HL-60 (cell line): Measurements from ENCODE around the gene FYN.

Source experiments
- TF ChIP-seq, protein P1 (sequence below): IDR thresholded peaks from one replicate; pipeline ENCODE4 v1.5.1; 2011; ENCODE audit warnings: low read length, control low read depth, inconsistent platforms; ENCODE audit not compliant: insufficient read depth
- TF ChIP-seq, protein P2 (sequence below): IDR thresholded peaks from 2 replicates; pipeline ENCODE4 v1.6.1; 2012; ENCODE audit warnings: low read depth; ENCODE audit not compliant: insufficient replicate concordance

DNA sequence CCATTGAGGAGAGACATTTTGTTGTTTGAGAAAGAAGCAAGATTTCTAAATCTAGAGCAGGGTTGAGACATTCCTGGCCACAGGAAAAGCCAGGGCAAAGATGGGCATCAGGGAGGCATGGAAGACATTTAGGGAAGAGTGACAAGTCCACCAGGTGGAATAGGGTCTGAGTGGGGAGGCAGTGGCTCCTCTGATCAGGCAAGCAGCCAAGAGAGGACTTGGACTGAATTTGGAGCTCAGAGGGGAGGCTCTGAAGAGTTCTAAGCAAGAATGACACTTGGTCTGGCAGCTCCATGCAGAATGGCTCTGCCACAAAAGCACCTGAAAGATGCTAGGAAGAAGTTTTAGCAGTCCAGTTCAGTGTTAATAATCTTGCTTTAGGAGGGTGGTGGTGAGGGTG, 120.8 kb downstream of the FYN start:
- TF ChIP-seq, protein P1, sequence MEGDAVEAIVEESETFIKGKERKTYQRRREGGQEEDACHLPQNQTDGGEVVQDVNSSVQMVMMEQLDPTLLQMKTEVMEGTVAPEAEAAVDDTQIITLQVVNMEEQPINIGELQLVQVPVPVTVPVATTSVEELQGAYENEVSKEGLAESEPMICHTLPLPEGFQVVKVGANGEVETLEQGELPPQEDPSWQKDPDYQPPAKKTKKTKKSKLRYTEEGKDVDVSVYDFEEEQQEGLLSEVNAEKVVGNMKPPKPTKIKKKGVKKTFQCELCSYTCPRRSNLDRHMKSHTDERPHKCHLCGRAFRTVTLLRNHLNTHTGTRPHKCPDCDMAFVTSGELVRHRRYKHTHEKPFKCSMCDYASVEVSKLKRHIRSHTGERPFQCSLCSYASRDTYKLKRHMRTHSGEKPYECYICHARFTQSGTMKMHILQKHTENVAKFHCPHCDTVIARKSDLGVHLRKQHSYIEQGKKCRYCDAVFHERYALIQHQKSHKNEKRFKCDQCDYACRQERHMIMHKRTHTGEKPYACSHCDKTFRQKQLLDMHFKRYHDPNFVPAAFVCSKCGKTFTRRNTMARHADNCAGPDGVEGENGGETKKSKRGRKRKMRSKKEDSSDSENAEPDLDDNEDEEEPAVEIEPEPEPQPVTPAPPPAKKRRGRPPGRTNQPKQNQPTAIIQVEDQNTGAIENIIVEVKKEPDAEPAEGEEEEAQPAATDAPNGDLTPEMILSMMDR, result no peak
- TF ChIP-seq, protein P2, sequence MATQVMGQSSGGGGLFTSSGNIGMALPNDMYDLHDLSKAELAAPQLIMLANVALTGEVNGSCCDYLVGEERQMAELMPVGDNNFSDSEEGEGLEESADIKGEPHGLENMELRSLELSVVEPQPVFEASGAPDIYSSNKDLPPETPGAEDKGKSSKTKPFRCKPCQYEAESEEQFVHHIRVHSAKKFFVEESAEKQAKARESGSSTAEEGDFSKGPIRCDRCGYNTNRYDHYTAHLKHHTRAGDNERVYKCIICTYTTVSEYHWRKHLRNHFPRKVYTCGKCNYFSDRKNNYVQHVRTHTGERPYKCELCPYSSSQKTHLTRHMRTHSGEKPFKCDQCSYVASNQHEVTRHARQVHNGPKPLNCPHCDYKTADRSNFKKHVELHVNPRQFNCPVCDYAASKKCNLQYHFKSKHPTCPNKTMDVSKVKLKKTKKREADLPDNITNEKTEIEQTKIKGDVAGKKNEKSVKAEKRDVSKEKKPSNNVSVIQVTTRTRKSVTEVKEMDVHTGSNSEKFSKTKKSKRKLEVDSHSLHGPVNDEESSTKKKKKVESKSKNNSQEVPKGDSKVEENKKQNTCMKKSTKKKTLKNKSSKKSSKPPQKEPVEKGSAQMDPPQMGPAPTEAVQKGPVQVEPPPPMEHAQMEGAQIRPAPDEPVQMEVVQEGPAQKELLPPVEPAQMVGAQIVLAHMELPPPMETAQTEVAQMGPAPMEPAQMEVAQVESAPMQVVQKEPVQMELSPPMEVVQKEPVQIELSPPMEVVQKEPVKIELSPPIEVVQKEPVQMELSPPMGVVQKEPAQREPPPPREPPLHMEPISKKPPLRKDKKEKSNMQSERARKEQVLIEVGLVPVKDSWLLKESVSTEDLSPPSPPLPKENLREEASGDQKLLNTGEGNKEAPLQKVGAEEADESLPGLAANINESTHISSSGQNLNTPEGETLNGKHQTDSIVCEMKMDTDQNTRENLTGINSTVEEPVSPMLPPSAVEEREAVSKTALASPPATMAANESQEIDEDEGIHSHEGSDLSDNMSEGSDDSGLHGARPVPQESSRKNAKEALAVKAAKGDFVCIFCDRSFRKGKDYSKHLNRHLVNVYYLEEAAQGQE, result no peak
